GM12878 (cell line): ENCODE results near the gene TOP2A.

ENCODE experiments used
- CTCF ChIP-seq, 3 experiments: IDR thresholded peaks in 2 of 3; conservative IDR thresholded peaks in 1 of 3; 2 replicates each; pipeline ENCODE4 v1.5.1; 2011; ENCODE audit warnings: low read depth in 3 of 3, low read length in 3 of 3, mild to moderate bottlenecking in 3 of 3, control low read depth in 2 of 3, moderate library complexity in 2 of 3, inconsistent platforms in 1 of 3, mixed read lengths in 1 of 3; ENCODE audit not compliant: control insufficient read depth in 2 of 3, insufficient read depth in 1 of 3; ENCODE audit errors: extremely low read depth in 1 of 3
- EP300 ChIP-seq, 2 experiments: fragments of 150-350 bp in 1 of 2; IDR thresholded peaks; 2 replicates each; pipeline ENCODE4 v1.6.1; 2011 to 2012; ENCODE audit warnings: low read depth in 2 of 2, low read length in 2 of 2, borderline replicate concordance in 1 of 2, improper control_type of control experiment in 1 of 2, inconsistent platforms in 1 of 2; ENCODE audit not compliant: control insufficient read depth in 1 of 2
- EZH2 ChIP-seq: IDR thresholded peaks from 2 replicates; pipeline ENCODE4 v1.6.1; 2012; ENCODE audit warnings: low read depth, mild to moderate bottlenecking, control low read depth, inconsistent platforms, low read length, borderline replicate concordance; ENCODE audit not compliant: control insufficient read depth
- JUND ChIP-seq: IDR thresholded peaks from 2 replicates; pipeline ENCODE4 v1.6.1; 2012; ENCODE audit warnings: low read depth, mild to moderate bottlenecking, low read length, improper control_type of control experiment, moderate library complexity
- MYC ChIP-seq: IDR thresholded peaks from 2 replicates; pipeline ENCODE4 v1.6.1; 2011; ENCODE audit warnings: mild to moderate bottlenecking, low read length, moderate library complexity, inconsistent platforms; ENCODE audit not compliant: insufficient read depth, insufficient replicate concordance, insufficient read length, severe bottlenecking
- NR2C2 ChIP-seq: IDR thresholded peaks from 2 replicates; pipeline ENCODE4 v1.6.1; 2011; ENCODE audit warnings: borderline replicate concordance, low read depth; ENCODE audit not compliant: control insufficient read depth, insufficient read length
- POLR2AphosphoS5 ChIP-seq: IDR thresholded peaks from 2 replicates; pipeline ENCODE4 v1.6.1; 2011; ENCODE audit warnings: mild to moderate bottlenecking, low read length, inconsistent platforms
- SMC3 ChIP-seq: IDR thresholded peaks from 2 replicates; pipeline ENCODE4 v1.6.1; 2011; ENCODE audit warnings: low read length, improper control_type of control experiment, borderline replicate concordance
- TAF1 ChIP-seq: IDR thresholded peaks from 2 replicates; pipeline ENCODE4 v1.6.1; 2011; ENCODE audit warnings: mild to moderate bottlenecking, low read depth, low read length, borderline replicate concordance

- TF ChIP-seq CTCF (IDR thresholded peaks at IDR 0.05 in 2 of 3, conservative IDR thresholded peaks at IDR 0.05 in 1 of 3; ENCODE audit: control insufficient read depth in 2 of 3, extremely low read depth in 1 of 3, insufficient read depth in 1 of 3, low read depth in 3 of 3, low read length in 3 of 3) = peak in 2 of 3 experiments; percentile 17 to 35; a peak in 4 of 6 replicates
- no peak for TF ChIP-seq MYC
- no peak for TF ChIP-seq TAF1
- TF ChIP-seq EP300 (IDR thresholded peaks at IDR 0.05; ENCODE audit: borderline replicate concordance in 1 of 2, control insufficient read depth in 1 of 2, low read depth in 2 of 2, low read length in 2 of 2) = no peak
- no peak for TF ChIP-seq JUND
- no peak for TF ChIP-seq NR2C2
- TF ChIP-seq SMC3 = peak; percentile 20; the same call in 1 of the 2 replicates
- TF ChIP-seq EZH2 = no peak
- no peak for TF ChIP-seq POLR2AphosphoS5
These were observed 76.6 kb downstream of the TOP2A start for GRCh38 chr17:40340880-40341807.
